NCI-H1417 treated with DMSO at 0.1 percent for 48 hours (cell line): ENCODE measurements around the gene NT5DC2.

Experiments used
- DNase-seq: peaks from one replicate; lab custom pipeline; 2025; lab: John Stamatoyannopoulos, UW

NT5DC2 gene

DNA sequence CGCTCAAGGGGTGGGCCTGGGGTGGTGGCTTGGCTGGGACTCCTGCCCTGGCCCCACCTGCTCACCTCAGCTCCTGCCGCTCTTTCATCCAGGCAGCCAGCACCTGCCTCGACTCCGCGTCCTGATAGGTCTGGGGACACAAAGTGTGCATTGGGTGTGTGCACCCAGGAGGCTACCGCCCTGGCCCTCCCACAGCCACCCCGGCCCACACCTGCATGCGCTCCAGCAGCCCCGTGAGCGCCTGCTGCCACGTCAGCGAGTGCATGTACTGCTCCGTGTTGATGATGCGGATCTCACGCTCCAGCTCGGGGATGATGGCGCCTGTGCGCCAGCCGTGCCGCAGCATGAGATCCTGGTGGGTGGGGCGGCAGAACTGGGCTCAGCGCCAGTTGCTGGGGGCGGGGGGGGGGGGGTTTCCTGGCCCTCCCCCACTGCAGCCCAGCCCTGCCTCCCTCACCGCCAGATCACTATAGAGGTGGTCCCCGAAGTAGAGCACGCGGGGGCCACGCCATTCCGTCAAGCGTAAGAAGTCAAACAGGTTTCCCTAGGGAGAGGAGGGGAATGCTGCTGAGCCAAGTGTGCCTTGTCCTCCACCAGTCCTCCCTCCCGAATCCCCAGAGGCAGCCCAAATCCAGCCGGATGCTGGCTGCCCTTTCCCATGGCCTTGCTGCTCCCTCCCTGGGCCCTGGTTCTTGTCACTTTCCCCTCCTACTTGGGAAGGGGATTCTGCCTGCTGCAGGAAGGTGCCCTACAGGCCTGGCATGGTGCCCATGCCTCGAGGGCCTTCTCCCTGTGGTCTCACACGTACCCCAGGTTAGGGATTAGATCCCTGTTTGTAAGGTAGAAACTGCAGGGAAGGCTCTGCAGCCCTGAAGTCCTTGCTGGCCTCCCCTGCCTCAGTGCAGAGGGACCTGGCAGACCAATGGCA, 8.6 kb downstream of the NT5DC2 start:
- DNase-seq, result no peak

DNA sequence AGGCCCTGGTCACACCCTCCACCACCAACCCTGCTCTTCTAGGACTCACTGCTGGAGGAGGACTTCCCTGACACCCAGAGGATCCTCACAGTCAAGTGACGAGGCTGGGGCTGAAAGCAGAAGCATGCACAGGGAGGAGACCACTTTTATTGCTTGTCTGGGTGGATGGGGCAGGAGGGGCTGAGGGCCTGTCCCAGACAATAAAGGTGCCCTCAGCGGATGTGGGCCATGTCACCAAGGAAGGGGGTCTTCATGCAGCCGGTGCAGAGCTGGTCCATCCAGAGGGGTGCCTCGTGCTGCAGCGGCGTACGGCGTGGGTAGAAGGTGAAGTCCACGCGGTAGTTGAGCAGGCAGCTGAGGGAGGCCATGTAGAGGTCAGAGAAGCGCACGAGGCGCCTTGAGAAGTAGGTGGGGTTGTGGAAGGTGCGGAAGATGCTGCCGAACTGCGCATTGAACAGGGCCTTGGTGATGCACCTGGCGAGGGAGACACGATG, 9.4 kb downstream of the NT5DC2 start:
- DNase-seq, result no peak

DNA sequence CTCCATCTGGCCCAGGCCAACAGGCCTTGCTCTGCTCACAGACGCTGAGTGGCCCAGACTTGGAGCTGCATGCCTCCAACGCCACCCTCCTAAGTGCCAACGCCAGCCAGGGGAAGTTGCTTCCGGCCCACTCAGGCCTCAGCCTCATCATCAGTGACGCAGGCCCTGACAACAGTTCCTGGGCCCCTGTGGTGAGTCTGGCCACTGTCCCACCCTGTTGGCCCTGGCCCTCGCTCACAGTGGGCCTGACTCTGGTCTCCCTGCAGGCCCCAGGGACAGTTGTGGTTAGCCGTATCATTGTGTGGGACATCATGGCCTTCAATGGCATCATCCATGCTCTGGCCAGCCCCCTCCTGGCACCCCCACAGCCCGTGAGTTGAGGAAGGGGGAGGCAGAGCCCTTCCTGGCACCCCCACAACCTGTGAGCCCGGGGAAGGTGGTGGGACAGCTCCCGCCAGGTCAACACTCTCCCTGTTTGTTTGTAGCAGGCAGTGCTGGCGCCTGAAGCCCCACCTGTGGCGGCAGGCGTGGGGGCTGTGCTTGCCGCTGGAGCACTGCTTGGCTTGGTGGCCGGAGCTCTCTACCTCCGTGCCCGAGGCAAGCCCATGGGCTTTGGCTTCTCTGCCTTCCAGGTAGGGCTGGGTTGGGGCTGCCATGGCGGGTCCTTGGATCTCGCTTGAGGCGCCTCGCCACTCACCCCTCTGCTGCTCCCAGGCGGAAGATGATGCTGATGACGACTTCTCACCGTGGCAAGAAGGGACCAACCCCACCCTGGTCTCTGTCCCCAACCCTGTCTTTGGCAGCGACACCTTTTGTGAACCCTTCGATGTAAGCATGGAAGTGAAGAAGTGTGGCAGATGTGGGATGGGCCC, 10.0 kb downstream of the NT5DC2 start:
- DNase-seq, result no peak

DNA sequence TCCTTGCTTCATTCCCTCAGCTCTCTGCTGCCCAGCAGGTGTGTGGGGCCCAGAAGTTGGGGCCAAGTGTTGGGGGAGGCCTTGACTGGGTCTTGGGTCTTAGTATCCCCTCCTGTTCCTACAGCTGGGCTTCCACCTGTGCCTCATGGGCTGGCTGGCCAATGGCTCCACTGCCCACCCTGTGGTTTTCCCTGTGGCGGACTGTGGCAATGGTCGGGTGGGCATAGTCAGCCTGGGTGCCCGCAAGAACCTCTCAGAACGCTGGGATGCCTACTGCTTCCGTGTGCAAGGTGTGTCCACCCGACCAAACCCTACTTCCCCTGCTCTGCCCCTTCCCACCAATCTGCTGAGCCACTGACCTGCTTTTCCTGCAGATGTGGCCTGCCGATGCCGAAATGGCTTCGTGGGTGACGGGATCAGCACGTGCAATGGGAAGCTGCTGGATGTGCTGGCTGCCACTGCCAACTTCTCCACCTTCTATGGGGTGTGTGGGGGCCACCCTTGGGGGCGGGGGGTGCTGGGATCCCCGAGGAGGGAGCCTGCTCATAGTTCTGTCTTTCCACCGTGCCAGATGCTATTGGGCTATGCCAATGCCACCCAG, 10.9 kb downstream of the NT5DC2 start:
- no peak for DNase-seq

DNA sequence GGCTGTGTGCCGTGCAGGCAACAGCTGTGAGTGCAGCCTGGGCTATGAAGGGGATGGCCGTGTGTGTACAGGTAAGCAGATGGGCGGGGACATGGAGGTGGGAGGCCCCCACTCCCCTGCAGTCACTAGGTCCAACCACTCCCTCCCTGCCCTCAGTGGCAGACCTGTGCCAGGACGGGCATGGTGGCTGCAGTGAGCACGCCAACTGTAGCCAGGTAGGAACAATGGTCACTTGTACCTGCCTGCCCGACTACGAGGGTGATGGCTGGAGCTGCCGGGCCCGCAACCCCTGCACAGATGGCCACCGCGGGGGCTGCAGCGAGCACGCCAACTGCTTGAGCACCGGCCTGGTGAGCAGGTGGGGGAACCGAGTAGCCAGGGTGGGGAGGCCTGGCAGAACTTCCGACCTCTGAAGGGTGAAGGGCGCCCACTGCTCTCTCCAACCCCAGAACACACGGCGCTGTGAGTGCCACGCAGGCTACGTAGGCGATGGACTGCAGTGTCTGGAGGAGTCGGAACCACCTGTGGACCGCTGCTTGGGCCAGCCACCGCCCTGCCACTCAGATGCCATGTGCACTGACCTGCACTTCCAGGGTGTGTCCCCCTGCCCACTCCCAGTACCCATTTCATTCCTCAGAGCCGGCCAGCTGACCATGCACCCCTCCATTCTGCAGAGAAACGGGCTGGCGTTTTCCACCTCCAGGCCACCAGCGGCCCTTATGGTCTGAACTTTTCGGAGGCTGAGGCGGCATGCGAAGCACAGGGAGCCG, 11.6 kb downstream of the NT5DC2 start:
- DNase-seq, result no peak

DNA sequence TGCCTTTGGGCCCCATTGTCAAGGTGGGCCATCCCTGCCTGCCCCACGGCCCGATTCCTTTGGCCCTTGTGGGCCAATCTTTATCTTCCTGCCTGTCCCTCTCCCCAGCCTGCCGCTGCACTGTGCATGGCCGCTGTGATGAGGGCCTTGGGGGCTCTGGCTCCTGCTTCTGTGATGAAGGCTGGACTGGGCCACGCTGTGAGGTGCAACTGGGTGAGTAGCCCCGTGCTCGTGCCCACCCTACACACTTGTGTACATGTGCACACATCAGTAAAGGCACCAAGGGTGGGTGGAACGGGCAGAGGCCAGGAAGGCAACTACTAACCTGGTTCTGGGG, 12.2 kb downstream of the NT5DC2 start:
- no peak for DNase-seq

DNA sequence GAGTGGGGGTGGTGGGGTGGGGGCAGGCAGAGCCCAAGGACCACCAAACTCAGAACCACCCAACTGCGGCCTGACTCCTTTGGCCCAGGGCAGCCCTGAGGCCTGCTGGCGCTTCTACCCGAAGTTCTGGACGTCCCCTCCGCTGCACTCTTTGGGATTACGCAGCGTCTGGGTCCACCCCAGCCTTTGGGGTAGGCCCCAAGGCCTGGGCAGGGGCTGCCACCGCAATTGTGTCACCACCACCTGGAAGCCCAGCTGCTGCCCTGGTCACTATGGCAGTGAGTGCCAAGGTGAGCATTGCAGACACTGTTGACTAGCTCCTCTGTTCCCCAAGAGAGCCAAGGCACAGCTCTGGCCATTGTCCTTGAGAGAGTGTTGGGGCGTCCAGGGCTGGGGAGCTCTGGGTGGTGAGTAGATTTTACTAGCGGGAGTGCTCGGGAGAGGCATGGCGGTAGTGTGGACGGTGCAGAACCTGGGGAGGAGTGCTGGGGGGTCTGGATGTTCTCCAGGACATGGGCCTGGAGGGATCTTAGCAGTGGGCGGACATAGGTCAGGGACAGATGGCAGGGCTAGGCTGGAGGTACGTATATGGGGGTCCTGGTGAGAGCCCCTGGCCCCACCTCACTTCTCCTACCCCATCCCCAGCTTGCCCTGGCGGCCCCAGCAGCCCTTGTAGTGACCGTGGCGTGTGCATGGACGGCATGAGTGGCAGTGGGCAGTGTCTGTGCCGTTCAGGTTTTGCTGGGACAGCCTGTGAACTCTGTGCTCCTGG, 12.8 kb downstream of the NT5DC2 start:
- DNase-seq, result no peak

DNA sequence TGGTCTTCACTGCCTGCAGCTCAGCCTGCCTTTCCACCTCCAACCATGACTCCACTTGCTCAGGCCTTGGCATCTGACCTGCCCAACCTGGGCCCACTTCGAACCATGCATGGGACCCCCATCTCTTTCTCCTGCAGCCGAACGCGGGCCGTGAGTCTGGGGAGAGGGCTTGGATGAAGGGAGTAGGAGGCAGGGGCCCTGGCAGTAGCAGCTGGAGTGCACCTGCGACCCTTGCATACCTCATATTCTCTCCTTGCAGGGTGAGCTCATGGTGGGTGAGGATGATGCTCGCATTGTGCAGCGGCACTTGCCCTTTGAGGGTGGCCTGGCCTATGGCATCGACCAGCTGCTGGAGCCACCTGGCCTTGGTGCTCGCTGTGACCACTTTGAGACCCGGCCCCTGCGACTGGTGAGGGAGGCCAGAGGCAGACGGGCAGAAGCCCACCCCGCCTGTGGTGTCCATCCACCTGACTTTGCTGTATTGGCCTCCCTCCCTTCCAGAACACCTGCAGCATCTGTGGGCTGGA, 13.5 kb downstream of the NT5DC2 start:
- DNase-seq, result no peak

DNA sequence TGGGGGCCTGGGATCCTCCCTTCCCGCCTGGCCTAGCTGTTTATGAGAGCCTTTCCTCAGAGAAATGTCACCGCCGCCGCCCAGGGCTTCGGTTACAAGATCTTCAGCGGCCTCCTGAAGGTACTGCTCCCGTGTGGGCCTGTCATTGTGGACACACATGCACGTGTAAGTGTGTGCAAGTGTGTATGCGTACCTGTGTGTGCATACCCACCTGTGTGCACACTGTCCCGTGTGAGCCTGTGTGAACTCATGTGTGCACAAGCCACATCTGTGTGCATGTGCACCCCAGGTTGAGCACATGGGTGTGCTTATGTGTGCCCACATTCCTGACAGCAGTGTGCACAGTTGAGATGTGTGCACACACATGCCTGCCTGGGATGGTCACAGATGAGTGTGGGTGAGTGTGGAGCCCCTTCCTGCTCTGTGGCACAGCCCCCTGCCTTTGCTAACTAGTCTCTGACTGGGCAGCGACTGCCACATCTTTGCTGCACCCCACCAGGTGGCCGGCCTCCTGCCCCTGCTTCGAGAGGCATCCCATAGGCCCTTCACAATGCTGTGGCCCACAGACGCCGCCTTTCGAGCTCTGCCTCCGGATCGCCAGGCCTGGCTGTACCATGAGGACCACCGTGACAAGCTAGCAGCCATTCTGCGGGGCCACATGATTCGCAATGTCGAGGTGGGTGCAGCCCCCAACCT, 14.1 kb downstream of the NT5DC2 start:
- no peak for DNase-seq

DNA sequence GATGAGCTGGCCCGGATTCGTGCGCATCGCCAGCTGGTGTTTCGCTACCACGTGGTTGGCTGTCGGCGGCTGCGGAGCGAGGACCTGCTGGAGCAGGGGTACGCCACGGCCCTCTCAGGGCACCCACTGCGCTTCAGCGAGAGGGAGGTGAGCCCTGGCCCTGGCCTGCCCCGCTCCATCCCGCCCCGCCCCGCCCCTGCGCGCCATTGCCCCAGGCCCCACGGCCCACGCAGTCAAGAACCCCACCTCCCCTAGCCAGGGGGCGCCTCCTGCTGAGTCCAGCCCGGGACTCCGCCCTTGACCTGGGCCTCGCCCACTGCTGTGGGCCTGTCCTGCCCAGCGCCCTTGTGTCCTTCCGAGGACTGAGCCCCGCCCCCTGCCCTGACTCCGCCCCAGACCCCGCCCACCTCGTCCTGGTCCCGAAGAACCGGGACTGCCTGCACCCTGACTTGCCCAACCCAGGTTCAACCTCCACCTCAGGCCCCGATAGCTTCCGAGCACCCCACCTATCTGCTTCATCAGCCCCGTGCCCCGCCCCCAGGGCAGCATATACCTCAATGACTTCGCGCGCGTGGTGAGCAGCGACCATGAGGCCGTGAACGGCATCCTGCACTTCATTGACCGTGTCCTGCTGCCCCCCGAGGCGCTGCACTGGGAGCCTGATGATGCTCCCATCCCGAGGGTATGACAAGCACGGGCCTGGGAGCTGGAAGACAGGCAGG, 14.8 kb downstream of the NT5DC2 start:
- DNase-seq, result no peak

DNA sequence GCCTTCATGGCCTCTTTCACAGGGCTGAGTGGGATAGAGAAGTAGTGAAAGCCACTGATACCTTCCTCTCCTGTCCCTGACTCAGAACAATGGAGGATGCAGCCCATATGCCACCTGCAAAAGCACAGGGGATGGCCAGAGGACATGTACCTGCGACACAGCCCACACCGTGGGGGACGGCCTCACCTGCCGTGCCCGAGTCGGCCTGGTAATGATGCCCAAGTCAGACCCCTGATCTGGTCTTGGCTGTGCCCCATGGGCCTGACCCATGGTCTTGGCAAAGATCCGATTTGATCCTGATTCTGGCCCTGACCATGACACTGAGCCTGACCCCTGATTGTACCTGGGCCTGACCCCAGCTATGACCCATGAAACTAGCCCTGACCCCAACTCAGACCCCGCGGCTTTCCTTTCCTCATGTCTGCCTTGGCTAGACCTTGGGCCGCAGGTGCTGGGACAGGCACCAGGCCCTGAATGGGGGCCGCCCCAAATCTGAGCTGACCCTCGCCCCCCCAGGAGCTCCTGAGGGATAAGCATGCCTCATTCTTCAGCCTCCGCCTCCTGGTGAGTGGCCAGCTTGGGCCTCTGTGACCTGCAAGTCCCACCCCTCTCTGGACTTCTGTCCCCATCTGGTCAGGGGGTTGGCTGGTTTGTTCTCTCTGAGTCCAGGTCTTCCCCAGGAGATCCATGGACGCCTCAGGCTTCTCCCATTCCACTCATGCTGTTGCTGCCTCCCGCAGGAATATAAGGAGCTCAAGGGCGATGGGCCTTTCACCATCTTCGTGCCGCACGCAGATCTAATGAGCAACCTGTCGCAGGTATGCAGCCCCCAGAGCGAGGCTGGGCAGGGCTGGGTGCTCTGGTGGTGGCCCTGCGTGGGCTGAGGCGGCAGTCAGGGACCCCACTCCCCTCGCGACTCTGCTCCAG, 15.6 kb downstream of the NT5DC2 start:
- no peak for DNase-seq

DNA sequence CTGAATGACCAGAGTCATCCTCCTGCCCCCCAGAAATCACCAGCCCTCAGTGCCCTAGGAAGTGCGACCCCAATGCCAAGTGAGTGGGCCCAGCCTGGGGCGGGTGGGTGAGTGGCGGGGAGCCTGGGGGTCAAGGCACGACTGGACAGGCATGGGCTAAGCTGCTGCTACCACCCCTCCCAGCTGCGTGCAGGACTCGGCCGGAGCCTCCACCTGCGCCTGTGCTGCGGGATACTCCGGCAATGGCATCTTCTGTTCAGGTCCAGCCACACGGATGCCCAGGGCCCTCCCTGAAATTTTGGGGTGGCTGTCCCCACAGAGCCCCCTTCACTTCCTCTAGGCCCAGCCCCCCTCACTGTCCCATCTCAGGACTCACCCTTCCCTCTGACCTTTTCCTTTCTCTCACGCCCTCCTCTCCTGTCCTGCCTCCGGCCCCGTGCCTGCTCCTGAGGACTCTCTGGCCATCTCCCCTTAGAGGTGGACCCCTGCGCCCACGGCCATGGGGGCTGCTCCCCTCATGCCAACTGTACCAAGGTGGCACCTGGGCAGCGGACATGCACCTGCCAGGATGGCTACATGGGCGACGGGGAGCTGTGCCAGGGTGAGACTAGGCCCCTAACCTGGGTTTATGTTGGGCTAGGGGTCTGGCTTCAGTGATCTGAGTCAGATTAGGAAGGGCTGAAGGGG, 17.0 kb downstream of the NT5DC2 start:
- no peak for DNase-seq

DNA sequence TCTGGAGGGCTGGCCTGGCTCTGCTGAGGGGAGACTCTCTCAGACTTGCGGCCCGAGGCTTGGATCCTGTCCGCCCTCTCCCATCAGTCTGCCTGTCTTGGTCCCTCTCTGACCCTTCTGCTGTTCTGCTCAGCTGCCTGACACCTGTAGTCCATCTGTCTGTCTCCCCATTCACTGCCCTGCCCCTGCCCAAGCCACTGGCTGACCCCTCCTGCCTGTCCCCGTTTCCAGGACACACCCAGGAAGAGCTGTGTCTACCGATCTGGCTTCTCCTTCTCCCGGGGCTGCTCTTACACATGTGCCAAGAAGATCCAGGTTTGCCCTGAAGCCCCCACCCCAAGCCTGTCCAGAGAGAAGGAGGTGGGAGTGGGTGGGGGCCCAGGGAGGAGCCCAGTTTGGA, 18.5 kb downstream of the NT5DC2 start:
- no peak for DNase-seq

DNA sequence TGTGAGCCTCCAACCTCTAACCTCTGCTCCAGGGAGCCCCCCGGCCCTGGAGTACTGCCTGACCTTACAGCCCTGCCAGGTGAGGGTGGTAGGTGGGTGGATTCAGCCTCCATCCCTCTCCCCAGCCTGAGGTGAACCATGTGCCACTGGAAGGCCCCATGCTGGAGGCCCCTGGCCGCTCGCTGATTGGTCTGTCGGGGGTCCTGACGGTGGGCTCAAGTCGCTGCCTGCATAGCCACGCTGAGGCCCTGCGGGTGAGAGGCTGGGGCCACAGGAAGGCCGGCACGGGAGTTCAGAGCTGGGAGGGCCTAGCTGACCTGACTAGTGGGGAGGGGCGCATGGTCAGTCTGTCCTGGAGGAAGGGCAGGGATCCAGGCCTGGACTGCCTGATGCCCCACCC, 19.1 kb downstream of the NT5DC2 start:
- no peak for DNase-seq

DNA sequence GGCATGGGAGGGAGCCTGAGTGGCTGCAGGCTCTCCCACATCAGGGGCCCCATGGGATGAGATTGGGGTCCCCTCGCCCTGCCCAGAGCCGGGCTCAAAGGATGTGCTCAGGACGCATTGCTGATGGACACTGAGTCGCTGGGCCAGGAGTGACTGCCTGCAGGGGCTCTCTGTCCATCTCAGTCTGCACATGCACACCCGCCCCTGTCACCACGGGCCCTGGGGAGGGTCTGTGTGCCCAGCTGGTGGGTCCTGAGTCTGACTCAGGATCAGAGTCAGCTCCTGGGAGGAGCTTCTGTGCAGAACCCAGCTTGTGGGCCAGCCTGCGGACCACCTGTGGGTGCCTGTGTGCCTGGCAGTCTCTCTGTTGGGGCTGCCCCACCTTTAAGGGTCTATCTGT, 20.4 kb downstream of the NT5DC2 start:
- no peak for DNase-seq

DNA sequence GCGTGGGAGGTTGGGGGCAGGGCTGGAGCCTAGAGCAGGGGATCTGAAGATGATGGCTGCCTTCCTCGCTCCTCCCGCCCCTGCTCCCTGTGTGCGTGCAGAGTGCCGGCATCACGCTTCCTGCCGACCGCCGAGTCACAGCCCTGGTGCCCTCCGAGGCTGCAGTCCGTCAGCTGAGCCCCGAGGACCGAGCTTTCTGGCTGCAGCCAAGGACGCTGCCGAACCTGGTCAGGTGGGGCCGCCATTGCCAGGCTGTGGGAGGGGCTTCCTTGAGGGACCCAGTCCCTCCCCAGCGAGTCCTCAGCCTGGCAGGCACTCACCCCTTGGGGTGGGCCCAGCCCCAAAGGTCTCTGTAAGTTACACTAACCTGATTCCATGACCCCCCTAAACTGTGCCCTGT, 20.9 kb downstream of the NT5DC2 start:
- no peak for DNase-seq

DNA sequence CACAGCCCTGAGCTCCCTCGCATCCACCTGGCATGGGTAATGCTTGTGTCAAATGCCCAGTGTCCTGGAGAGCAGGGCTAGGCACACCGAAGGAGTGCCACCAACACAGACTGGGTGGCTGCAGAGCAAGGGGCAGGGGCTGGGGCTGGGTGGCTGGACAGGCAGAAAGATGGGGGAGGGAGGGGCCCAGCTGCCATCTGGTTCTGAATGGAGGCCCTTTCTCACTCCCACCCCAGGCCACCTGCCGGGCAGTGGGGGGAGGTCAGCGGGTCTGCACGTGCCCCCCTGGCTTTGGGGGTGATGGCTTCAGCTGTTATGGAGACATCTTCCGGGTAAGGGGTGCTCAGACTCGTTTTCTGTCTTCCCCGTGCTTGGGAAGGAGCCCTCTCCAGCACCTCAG, 21.6 kb downstream of the NT5DC2 start:
- DNase-seq, result no peak

DNA sequence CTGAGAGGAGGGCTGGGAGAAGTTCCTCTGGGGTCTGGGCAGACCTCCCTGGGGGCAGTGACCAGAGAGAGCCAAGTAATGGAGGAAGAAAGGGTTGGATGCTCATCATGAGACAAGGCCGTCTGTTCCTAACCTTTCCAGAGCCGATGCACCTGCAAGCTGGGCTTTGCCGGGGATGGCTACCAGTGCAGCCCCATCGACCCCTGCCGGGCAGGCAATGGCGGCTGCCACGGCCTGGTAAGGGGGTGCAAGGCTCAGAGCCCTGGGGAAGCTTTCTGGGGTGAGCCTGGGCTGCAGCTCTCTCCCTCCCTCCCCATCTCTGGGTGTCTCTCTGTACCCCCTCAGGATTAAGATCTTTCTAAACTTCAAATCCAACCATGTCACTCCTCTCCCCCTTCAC, 22.1 kb downstream of the NT5DC2 start:
- no peak for DNase-seq
